ENCODE measurements around the gene KIF24.
"Not testable (repeated sequence)": the region's sequence is repeated elsewhere in the genome, so short reads cannot be mapped to it uniquely, and the experiment has no call there.

Gene KIF24

GRCh38 chr9:34322899-34323591 is 6.0 kb downstream of the KIF24 start:
- DNase-seq (ENCODE audit: low spot score), result no peak

DNA sequence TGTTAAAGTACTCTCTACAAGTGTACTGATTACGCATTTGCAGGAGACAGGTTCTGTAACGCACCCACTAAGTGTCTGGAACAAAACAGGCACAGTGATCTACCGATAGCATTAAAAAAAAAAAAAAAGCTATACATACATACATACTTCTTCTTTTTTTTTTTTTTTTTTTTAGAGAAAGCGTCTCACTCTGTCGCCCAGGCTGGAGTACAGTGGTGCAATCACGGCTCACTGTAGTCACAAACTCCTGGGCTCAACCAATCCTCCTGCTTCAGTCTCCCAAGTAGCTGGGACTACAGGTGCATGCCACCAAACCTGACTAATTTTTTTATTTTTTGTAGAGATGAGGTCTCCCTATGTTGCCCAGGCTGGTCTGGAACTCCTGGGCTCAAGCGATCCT is 7.6 kb downstream of the KIF24 start:
- DNase-seq (ENCODE audit: low spot score), result no peak

GRCh38 chr9:34318163-34318790 is 10.8 kb downstream of the KIF24 start:
- DNase-seq (ENCODE audit: low spot score), result no peak

- no peak for DNase-seq (ENCODE audit: low spot score)
Measured at GRCh38 chr9:34317436-34317835, 11.6 kb downstream of the KIF24 start.

DNA sequence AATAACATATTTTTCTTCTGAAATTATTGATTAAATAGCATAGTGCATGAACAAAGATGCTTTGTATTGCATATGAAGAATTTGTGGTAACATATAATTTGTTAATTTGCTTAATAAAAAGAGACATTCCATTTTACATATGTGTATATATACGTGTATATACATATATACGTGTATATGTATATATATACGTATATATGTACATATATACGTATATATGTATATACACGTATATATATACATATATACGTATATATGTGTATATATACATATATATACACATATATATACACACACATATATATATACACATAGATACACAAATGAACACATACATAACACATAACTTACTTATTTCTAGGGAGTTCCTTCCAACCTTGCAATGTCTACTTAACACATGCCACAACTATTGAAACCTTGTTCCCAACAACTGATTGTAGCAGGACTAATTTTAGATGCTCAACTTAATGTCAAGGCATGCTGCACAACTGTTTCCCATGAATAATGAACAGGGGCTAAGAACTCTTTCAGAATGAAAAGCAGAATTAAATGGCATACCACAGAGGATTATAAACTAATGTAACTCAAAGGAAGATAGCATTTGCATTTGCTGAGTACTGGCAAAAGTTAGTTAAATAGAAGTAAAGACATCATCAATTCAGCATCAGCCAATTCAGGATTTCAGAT is 17.4 kb downstream of the KIF24 start:
- no peak for DNase-seq (ENCODE audit: low spot score)

DNA sequence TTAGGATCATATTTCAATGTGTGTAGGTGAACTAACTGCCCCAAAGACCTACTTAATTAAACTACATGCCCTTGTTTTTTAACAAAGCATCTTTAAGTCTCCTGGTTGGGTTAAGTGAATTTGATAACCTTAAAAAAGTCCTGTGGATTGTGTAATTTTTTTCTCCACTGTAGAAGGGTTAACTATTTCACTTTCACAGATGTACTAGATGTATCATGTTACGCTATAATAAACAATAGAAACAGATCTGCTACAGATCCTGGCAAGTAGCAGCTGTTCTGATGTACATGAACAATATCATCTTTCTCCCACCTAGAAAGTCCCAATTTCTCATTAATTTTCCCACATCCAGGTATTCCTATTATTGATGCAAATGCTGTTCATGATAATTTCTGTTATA is 18.9 kb downstream of the KIF24 start:
- no peak for DNase-seq (ENCODE audit: low spot score)

DNA sequence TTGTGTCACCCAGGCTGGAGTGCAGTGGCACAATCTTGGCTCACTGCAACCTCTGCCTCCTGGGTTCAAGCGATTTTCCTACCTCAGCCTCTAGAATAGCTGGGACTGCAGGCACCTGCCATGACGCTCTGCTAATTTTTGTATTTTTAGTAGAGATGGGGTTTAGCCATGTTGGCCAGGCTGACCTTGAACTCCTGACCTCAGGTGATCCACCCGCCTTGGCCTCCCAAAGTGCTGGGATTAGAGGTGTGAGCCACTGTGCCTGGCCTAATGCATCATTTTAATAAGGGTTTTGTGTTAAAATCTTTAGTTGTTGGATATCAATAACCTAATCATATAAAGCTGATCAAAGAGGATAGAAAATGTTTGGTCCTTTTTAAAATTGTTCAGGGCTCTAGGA is 20.8 kb downstream of the KIF24 start:
- DNase-seq (ENCODE audit: low spot score), result not testable (repeated sequence)

- DNase-seq (ENCODE audit: low spot score), result not testable (repeated sequence)
Measured at GRCh38 chr9:34301064-34301463, 28.0 kb downstream of the KIF24 start.

- no peak for DNase-seq (ENCODE audit: low spot score)
Measured at GRCh38 chr9:34292552-34292951, 36.5 kb downstream of the KIF24 start.

DNA sequence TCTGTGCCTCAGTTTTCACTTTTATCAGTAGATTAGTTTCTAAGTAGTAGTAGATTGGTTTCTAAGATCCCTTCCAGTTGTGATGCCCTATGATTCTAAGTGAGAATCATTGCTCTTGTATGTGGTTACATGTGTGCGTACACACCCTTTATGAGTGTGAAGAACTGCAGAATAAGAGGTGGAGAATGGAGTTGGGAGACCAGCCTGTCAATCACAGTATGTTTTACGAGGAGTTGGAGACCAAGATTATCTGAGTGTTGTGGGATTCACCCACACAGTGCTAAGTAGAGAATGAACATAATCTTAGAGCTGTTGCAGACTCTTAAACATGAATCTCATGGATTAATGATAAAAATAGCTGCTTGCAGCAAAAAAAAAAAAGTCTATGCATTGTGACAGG is 37.6 kb downstream of the KIF24 start:
- no peak for DNase-seq (ENCODE audit: low spot score)

DNA sequence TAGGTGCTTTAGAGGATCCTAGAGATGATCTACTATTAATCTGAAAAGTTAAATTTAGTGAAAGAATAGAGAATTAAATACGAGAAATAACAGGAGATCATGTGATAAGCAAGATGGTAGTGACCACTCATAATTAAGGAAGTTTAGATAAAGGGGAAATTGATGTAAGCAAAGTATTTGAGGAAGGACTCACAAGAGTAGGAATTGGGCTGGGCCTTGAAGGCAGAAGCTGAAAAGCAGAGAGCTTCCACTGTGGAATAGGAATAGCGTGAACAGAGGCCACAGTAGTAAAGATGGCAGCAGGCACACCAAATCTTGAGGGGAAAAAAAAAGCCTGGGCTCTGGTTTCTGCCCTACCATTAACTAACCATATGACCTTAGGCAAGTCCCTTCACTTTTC is 38.0 kb downstream of the KIF24 start:
- no peak for DNase-seq (ENCODE audit: low spot score)

DNA sequence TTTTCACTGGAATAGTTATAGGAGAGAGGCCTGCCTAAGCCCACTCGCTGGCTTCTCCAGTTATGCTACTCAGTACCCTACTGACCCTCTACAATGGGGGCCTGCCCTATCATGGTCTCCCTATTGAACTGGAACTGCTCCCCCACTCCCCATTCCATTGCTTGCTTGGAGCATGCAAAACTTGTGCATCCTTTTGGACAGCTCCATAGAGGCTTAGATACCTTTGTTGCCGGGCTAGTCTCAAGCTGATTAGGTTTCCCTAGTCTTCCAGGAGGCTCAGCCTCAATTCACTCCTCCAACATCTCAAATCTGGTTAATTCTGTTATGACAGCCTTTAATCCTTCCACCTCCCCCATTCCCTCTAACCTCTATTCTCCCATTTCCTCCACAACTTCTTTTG is 39.9 kb downstream of the KIF24 start:
- DNase-seq (ENCODE audit: low spot score), result no peak

- DNase-seq (ENCODE audit: low spot score), result no peak
Measured at GRCh38 chr9:34282096-34282495, 47.0 kb downstream of the KIF24 start.

DNA sequence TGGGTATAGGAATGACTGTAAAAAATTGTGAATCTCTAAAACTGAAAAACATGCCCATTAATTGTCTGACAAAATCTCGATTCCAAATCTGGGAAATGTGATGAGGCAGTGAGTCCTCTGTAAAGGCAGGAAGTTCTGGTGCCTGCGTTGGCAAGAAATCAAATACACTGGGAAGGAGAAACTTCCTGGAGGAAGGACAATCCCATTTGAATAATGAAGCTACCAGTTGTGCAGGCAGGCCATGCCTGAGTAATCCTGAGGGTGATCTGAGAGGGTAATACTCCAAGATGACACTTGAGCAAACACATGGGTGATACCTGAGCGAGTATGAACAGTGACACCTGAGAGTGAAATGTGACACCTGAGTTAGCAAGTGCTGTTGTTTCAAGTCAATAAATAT is 49.7 kb downstream of the KIF24 start:
- no peak for DNase-seq (ENCODE audit: low spot score)
